H9 (cell line): ENCODE results near the gene EFL1. TPM values are rescaled to one million over a fixed set of nuclear protein-coding genes. Genes with fewer than 3 reads are reported as not detected.

ENCODE experiments used
- DNase-seq: peaks from one replicate; pipeline ENCODE4 v3.0.0-alpha.2; 2017
- H2AFZ ChIP-seq: one replicate; pipeline ENCODE4 v1.6.1; 2013; ENCODE audit warnings: mild to moderate bottlenecking, low read length, control low read depth, moderate library complexity
- H2AK5ac ChIP-seq: 2 replicates; pipeline ENCODE4 v1.6.1; 2013; ENCODE audit warnings: low read length, control low read depth, mixed read lengths; ENCODE audit not compliant: insufficient read length
- H2BK120ac ChIP-seq: one replicate; pipeline ENCODE4 v1.6.1; 2013; ENCODE audit warnings: low read depth, mild to moderate bottlenecking, low read length, control low read depth, inconsistent platforms; ENCODE audit not compliant: poor library complexity, severe bottlenecking
- H2BK12ac ChIP-seq: 2 replicates; pipeline ENCODE4 v1.6.1; 2013; ENCODE audit warnings: low read length, control low read depth, mixed read lengths, low read depth; ENCODE audit not compliant: insufficient read length
- H2BK15ac ChIP-seq: 2 replicates; pipeline ENCODE4 v1.6.1; 2013; ENCODE audit warnings: low read depth, low read length, control low read depth
- H2BK20ac ChIP-seq: one replicate; pipeline ENCODE4 v1.6.1; 2013; ENCODE audit warnings: low read depth, mild to moderate bottlenecking, low read length, control low read depth, inconsistent platforms; ENCODE audit not compliant: poor library complexity, severe bottlenecking
- H2BK5ac ChIP-seq: 2 replicates; pipeline ENCODE4 v1.6.1; 2013; ENCODE audit warnings: low read length, control low read depth, mixed read lengths; ENCODE audit not compliant: insufficient read length
- H3K14ac ChIP-seq: 2 replicates; pipeline ENCODE4 v1.6.1; 2013; ENCODE audit warnings: low read length, control low read depth; ENCODE audit not compliant: insufficient read depth
- H3K18ac ChIP-seq: 2 replicates; pipeline ENCODE4 v1.6.1; 2013; ENCODE audit warnings: low read depth, mild to moderate bottlenecking, mixed read lengths, low read length, control low read depth; ENCODE audit not compliant: insufficient read length
- H3K23ac ChIP-seq: 2 replicates; pipeline ENCODE4 v1.6.1; 2013; ENCODE audit warnings: low read length, control low read depth, mixed read lengths, low read depth; ENCODE audit not compliant: insufficient read length
- H3K23me2 ChIP-seq: 2 replicates; pipeline ENCODE4 v1.6.1; 2013; ENCODE audit warnings: low read depth, mild to moderate bottlenecking, mixed read lengths, low read length, control low read depth; ENCODE audit not compliant: insufficient read length, poor library complexity, severe bottlenecking
- H3K27ac ChIP-seq: 2 replicates; pipeline ENCODE4 v1.5.1; 2013; ENCODE audit warnings: low read length, control low read depth, mixed read lengths, low read depth; ENCODE audit not compliant: insufficient read length
- H3K27me3 ChIP-seq: 2 replicates; pipeline ENCODE4 v1.6.1; 2013; ENCODE audit warnings: low read length, control low read depth, inconsistent platforms; ENCODE audit not compliant: insufficient read depth
- H3K4ac ChIP-seq: 2 replicates; pipeline ENCODE4 v1.6.1; 2013; ENCODE audit warnings: low read depth, mild to moderate bottlenecking, control low read depth, inconsistent platforms, low read length, moderate library complexity
- H3K4me1 ChIP-seq: 2 replicates; pipeline ENCODE4 v1.6.1; 2013; ENCODE audit warnings: low read length, control low read depth, inconsistent platforms; ENCODE audit not compliant: insufficient read depth
- H3K4me2 ChIP-seq: 2 replicates; pipeline ENCODE4 v1.6.1; 2013; ENCODE audit warnings: low read length, control low read depth, mixed read lengths; ENCODE audit not compliant: insufficient read length, insufficient read depth
- H3K56ac ChIP-seq: 2 replicates; pipeline ENCODE4 v1.6.1; 2013; ENCODE audit warnings: low read depth, mild to moderate bottlenecking, mixed read lengths, low read length, control low read depth; ENCODE audit not compliant: insufficient read length
- H3K79me1 ChIP-seq: 2 replicates; pipeline ENCODE4 v1.6.1; 2013; ENCODE audit warnings: low read depth, mild to moderate bottlenecking, moderate library complexity, low read length, control low read depth, inconsistent platforms; ENCODE audit not compliant: insufficient read depth, poor library complexity, severe bottlenecking
- H3K79me2 ChIP-seq: 2 replicates; pipeline ENCODE4 v1.6.1; 2013; ENCODE audit warnings: low read length, control low read depth, inconsistent platforms; ENCODE audit not compliant: insufficient read depth
- H3K9ac ChIP-seq: 2 replicates; pipeline ENCODE4 v1.6.1; 2013; ENCODE audit warnings: low read length, control low read depth, mixed read lengths; ENCODE audit not compliant: insufficient read length; ENCODE audit errors: extremely low read depth
- H3K9me3 ChIP-seq: one replicate; pipeline ENCODE4 v1.6.1; 2013; ENCODE audit warnings: low read depth, low read length, inconsistent platforms; ENCODE audit not compliant: control insufficient read depth
- H3T11ph ChIP-seq: one replicate; pipeline ENCODE4 v1.6.1; 2013; ENCODE audit warnings: mild to moderate bottlenecking, low read length, control low read depth, inconsistent platforms
- H4K20me1 ChIP-seq: one replicate; pipeline ENCODE4 v1.6.1; 2013; ENCODE audit not compliant: control insufficient read depth, insufficient read length, insufficient read depth
- H4K5ac ChIP-seq: 2 replicates; pipeline ENCODE4 v1.6.1; 2013; ENCODE audit warnings: low read depth, mild to moderate bottlenecking, mixed read lengths, low read length, control low read depth; ENCODE audit not compliant: insufficient read length
- H4K8ac ChIP-seq: replicated peaks from 2 replicates; pipeline ENCODE4 v1.6.1; 2013; ENCODE audit warnings: low read length, control low read depth, mixed read lengths, low read depth; ENCODE audit not compliant: insufficient read length
- H4K91ac ChIP-seq: 2 replicates; pipeline ENCODE4 v1.6.1; 2013; ENCODE audit warnings: low read depth, mild to moderate bottlenecking, moderate library complexity, mixed read lengths, low read length, control low read depth; ENCODE audit not compliant: insufficient read length
- H3K27ac Mint-ChIP-seq, 3 experiments: 2 replicates in 2 of 3; 3 replicates in 1 of 3; pipeline ENCODE4 v1.8.0; 2020 to 2021; ENCODE audit warnings: mixed read lengths in 3 of 3, mild to moderate bottlenecking in 1 of 3, moderate library complexity in 1 of 3
- H3K27me3 Mint-ChIP-seq: 2 replicates; pipeline ENCODE4 v1.8.0; 2021; ENCODE audit warnings: low read depth, mild to moderate bottlenecking, moderate library complexity, mixed read lengths
- H3K36me3 Mint-ChIP-seq, 3 experiments: 2 replicates in 2 of 3; 3 replicates in 1 of 3; pipeline ENCODE4 v1.8.0; 2020 to 2021; ENCODE audit warnings: low read depth in 3 of 3, mixed read lengths in 3 of 3; ENCODE audit not compliant: insufficient read depth in 1 of 3
- H3K4me1 Mint-ChIP-seq, 2 experiments: 2 replicates each; pipeline ENCODE4 v1.8.0; 2020; ENCODE audit warnings: mixed read lengths in 2 of 2
- H3K4me3 Mint-ChIP-seq, 2 experiments: 2 replicates in 1 of 2; 3 replicates in 1 of 2; pipeline ENCODE4 v1.8.0; 2020 to 2021; ENCODE audit warnings: mild to moderate bottlenecking in 2 of 2, mixed read lengths in 2 of 2, moderate library complexity in 1 of 2
- H3K9me3 Mint-ChIP-seq, 2 experiments: 2 replicates in 1 of 2; 3 replicates in 1 of 2; pipeline ENCODE4 v1.8.0; 2020; ENCODE audit warnings: mild to moderate bottlenecking in 2 of 2, mixed read lengths in 2 of 2, moderate library complexity in 1 of 2
- CTCF ChIP-seq: fragments of 200-600 bp; sonication (generic); conservative IDR thresholded peaks from 3 replicates; pipeline ENCODE4 v1.8.0; 2021; ENCODE audit warnings: antibody characterized with exemption, mild to moderate bottlenecking
- WGBS: extraction: QIAGEN DNeasy Blood & Tissue Kit; methylation state at CpG from one replicate; pipeline ENCODE4 v1.1.7; 2013; ENCODE audit warnings: missing lambda C conversion rate, low lambda C conversion rate, mixed read lengths; ENCODE audit not compliant: insufficient read length; ENCODE audit errors: extremely low coverage; 5-methylcytosine and 5-hydroxymethylcytosine counted together
- total RNA-seq: library from RNA; stranded (reverse); gene quantifications from 2 replicates; pipeline ENCODE4 v1.2.1, GENCODE V29; 2021

The EFL1 gene
- total RNA-seq, 1 experiment from 2014 or later = 29.4 TPM

DNA sequence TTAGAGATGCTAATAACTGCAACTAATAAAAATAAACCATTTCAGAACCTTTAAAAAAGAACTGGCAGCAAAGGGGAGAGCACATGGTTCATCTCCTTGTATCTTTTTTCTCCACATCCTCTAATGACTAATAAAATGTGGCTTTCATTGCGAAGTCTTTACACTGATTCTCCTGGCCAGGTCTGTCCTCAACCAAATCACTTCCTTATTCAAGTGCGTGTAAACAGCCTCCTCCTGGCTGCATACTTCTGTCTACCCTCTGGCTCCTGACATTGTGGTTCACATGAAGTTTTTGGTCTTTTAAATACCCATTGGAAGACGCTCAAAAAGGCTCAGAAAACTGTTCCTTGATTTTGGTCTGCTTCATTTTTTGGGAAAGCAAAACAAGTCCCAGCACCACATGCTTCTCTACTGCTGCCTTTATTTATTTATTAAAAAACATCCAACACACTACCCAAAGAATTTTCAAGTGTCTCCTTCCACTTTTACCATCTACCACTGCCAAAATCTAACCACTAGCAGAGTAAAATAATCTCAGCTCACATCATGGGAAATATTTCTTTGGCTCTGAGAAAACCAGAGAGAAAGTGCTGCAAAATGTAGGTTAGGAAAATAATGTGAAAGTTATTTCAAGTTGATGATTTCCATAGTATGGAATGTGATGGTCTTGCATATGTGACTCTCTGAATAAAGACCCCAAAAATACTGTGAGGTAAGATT is 85.1 kb downstream of the EFL1 start:
- H3K27ac ChIP-seq = no peak overlapping the region

More for the DNA sequence above, 85.1 kb downstream of the EFL1 start:
- Histone ChIP-seq H3K79me2 (no peaks in the 10 kb centered on the region), H4K8ac (no peak overlapping the region), H2BK12ac (no peak overlapping the region), H2BK15ac (no peak overlapping the region), H3K4ac (no peak overlapping the region), H3K27me3 (no peaks in the 10 kb centered on the region), H3K56ac (no peak overlapping the region), H3K9me3 (no peaks in the 10 kb centered on the region), H3T11ph (no peak overlapping the region), H2BK5ac (no peak overlapping the region), H4K91ac (no peak overlapping the region), H3K14ac (no peak overlapping the region), H3K4me1 (no peaks in the 10 kb centered on the region), H3K18ac (no peak overlapping the region), H3K23ac (no peak overlapping the region), H3K23me2 (no peaks in the 10 kb centered on the region), H4K20me1 (no peaks in the 10 kb centered on the region), H3K79me1 (no peaks in the 10 kb centered on the region), H2AK5ac (no peak overlapping the region), H3K4me2 (no peak overlapping the region), H2BK20ac (no peak overlapping the region), H2AFZ (no peak overlapping the region), H2BK120ac (no peak overlapping the region), H4K5ac (no peak overlapping the region), H3K9ac (no peak overlapping the region)
- TF ChIP-seq CTCF = no peak
- no peak overlapping the region for H3K4me3 Mint-ChIP-seq
- H3K27me3 Mint-ChIP-seq = no peaks in the 10 kb centered on the region
- WGBS = no CpG with 5 or more reads among the region's 3 CpGs
- H3K4me1 Mint-ChIP-seq = peaks cover 5 to 9% of the 10 kb centered on the region in 2 experiments; a peak in 3 of 4 replicates
- H3K27ac Mint-ChIP-seq = peak overlapping the region in 2 of 3 experiments; percentile 11 to 29; a peak in 3 of 7 replicates
- no peaks in the 10 kb centered on the region for H3K36me3 Mint-ChIP-seq
- no peaks in the 10 kb centered on the region for H3K9me3 Mint-ChIP-seq
- DNase-seq = no peak
